K562 (cell line): ENCODE measurements around the gene ZSWIM2. TPM values are rescaled to one million over a fixed set of nuclear protein-coding genes. Genes with fewer than 3 reads are reported as not detected.

Experiments
- ATAC-seq: fragments of 200-7000 bp; cut with Tn5 transposase; 3 replicates; pipeline ENCODE4 v1.9.1; 2020; ENCODE audit warnings: moderate library complexity
- BruUV-seq: library from RNA; stranded (reverse); fragments of 400-500 nt; replicated peaks from 2 replicates; lab custom pipeline; 2021; lab: Mats Ljungman, UMichigan
- CTCF ChIA-PET: fragments of 300-600 bp; formaldehyde crosslinking; extraction: SDS; loops from one replicate; lab custom pipeline; 2021; ENCODE audit warnings: low intra/inter-chr PET ratio; lab: Yijun Ruan, JAX
- POLR2A ChIA-PET: fragments of 300-600, 350-650 bp; sonication (Branson Sonifier 250); formaldehyde crosslinking; extraction: SDS; loops from one replicate; lab custom pipeline; 2021; ENCODE audit warnings: antibody characterized with exemption, inconsistent platforms; lab: Yijun Ruan, JAX
- DNase-seq, 4 experiments: peaks; one replicate each; pipeline versions ENCODE4 v3.0.0 to v3.0.0-alpha.2; 2011 to 2018; ENCODE audit warnings: low spot score in 3 of 4, mixed read lengths in 3 of 4; ENCODE audit errors: extremely low read depth in 1 of 4
- FAIRE-seq: peaks from 2 replicates; lab custom pipeline; 2011; peaks lifted over from hg19 to GRCh38; lab: Jason Lieb, UNC
- H2AFZ ChIP-seq: 2 replicates; pipeline ENCODE4 v1.6.0; 2011; ENCODE audit warnings: low read depth, low read length, control low read depth, inconsistent platforms
- H3K27ac ChIP-seq: fragments of 200-600 bp; 3 replicates; pipeline ENCODE4 v1.8.0; 2011; ENCODE audit warnings: low read depth, mild to moderate bottlenecking, control low read depth, inconsistent platforms, low read length, moderate library complexity, mixed read lengths; ENCODE audit errors: extremely low read depth
- H3K27me3 ChIP-seq, 2 experiments: fragments of 300-600 bp in 1 of 2; 2 replicates in 1 of 2; 3 replicates in 1 of 2; pipeline versions ENCODE4 v1.6.0 to v1.8.0; 2011; ENCODE audit warnings: inconsistent platforms in 2 of 2, low read length in 2 of 2, mild to moderate bottlenecking in 1 of 2, mixed read lengths in 1 of 2, moderate library complexity in 1 of 2; ENCODE audit not compliant: control insufficient read depth in 2 of 2, insufficient read depth in 2 of 2
- H3K36me3 ChIP-seq: fragments of 300-600 bp; 3 replicates; pipeline ENCODE4 v1.8.0; 2011; ENCODE audit warnings: mild to moderate bottlenecking, low read length, inconsistent platforms; ENCODE audit not compliant: control insufficient read depth, insufficient read depth
- H3K4me1 ChIP-seq, 2 experiments: fragments of 200-600 bp in 1 of 2; replicated peaks in 1 of 2; 2 replicates in 1 of 2; 3 replicates in 1 of 2; pipeline versions ENCODE4 v1.5.1 to v1.8.0; 2011; ENCODE audit warnings: inconsistent platforms in 2 of 2, low read length in 2 of 2, mild to moderate bottlenecking in 1 of 2, mixed read lengths in 1 of 2, moderate library complexity in 1 of 2; ENCODE audit not compliant: control insufficient read depth in 2 of 2, insufficient read depth in 2 of 2
- H3K4me2 ChIP-seq: 2 replicates; pipeline ENCODE4 v1.6.1; 2011; ENCODE audit warnings: low read length, control low read depth, inconsistent platforms, mixed read lengths; ENCODE audit not compliant: insufficient read depth
- H3K4me3 ChIP-seq: fragments of 200-600 bp; sonication (generic), shearing (Covaris generic); 2 replicates; pipeline ENCODE4 v1.5.1; 2016; ENCODE audit warnings: control low read depth, inconsistent platforms
- H3K79me2 ChIP-seq: fragments of 200-600 bp; 3 replicates; pipeline ENCODE4 v1.8.0; 2011; ENCODE audit warnings: low read length, inconsistent platforms; ENCODE audit not compliant: control insufficient read depth, insufficient read depth
- H3K9ac ChIP-seq, 2 experiments: 2 replicates each; pipeline versions ENCODE4 v1.6.0 to v1.6.1; 2011; ENCODE audit warnings: low read depth in 2 of 2, low read length in 2 of 2, control low read depth in 1 of 2, inconsistent platforms in 1 of 2, mild to moderate bottlenecking in 1 of 2, mixed read lengths in 1 of 2; ENCODE audit not compliant: insufficient read depth in 1 of 2
- H3K9me1 ChIP-seq: one replicate; pipeline ENCODE4 v1.6.0; 2011; ENCODE audit warnings: inconsistent platforms, mild to moderate bottlenecking, low read length, moderate library complexity; ENCODE audit not compliant: control insufficient read depth, insufficient read depth
- H3K9me3 ChIP-seq: replicated peaks from 2 replicates; pipeline ENCODE4 v1.5.1; 2011; ENCODE audit warnings: low read depth, low read length, inconsistent platforms; ENCODE audit not compliant: control insufficient read depth, insufficient read depth
- H4K20me1 ChIP-seq: replicated peaks from 2 replicates; pipeline ENCODE4 v1.6.1; 2011; ENCODE audit warnings: low read length, inconsistent platforms, mixed read lengths; ENCODE audit not compliant: control insufficient read depth, insufficient read depth
- CBX2 ChIP-seq: fragments of 200-600 bp; sonication (generic); IDR thresholded peaks from one replicate; pipeline ENCODE4 v1.6.1; 2012; ENCODE audit warnings: mild to moderate bottlenecking, low read length, inconsistent platforms; ENCODE audit not compliant: insufficient read depth, poor library complexity, severe bottlenecking
- EWSR1 ChIP-seq: fragments of 450-650 bp; IDR thresholded peaks from 2 replicates; pipeline ENCODE4 v1.6.1; 2018; ENCODE audit warnings: borderline replicate concordance, mild to moderate bottlenecking, low read depth, moderate library complexity; ENCODE audit not compliant: partially characterized antibody
- HDAC2 ChIP-seq: fragments of 450-650 bp; IDR thresholded peaks from 2 replicates; pipeline ENCODE4 v1.6.1; 2016; ENCODE audit warnings: mild to moderate bottlenecking
- KLF1 ChIP-seq: fragments of 450-650 bp; IDR thresholded peaks from 2 replicates; pipeline ENCODE4 v1.6.1; 2016; ENCODE audit warnings: missing genetic modification characterization, missing compliant biosample characterization
- MAFG ChIP-seq: fragments of 450-650 bp; conservative IDR thresholded peaks from 2 replicates; pipeline ENCODE4 v1.6.1; 2016; ENCODE audit warnings: missing genetic modification characterization, missing compliant biosample characterization
- MYC ChIP-seq, 2 experiments: fragments of 250-450 bp in 1 of 2; sonication (Bioruptor Pico) in 1 of 2; IDR thresholded peaks; 2 replicates each; pipeline versions ENCODE4 v1.5.1 to v1.6.1; 2012 to 2021; ENCODE audit warnings: low read depth in 2 of 2, borderline replicate concordance in 1 of 2, improper control_type of control experiment in 1 of 2, low read length in 1 of 2, mild to moderate bottlenecking in 1 of 2, moderate library complexity in 1 of 2
- POLR2A ChIP-seq: fragments of 450-650 bp; conservative IDR thresholded peaks from 2 replicates; pipeline ENCODE4 v1.6.1; 2016
- TAF1 ChIP-seq: IDR thresholded peaks from 2 replicates; pipeline ENCODE4 v1.6.1; 2011; ENCODE audit warnings: mild to moderate bottlenecking, low read length, moderate library complexity; ENCODE audit not compliant: insufficient read depth, control insufficient read depth, severe bottlenecking; ENCODE audit errors: extremely low read depth
- WHSC1 ChIP-seq: IDR thresholded peaks from one replicate; pipeline ENCODE4 v1.6.1; 2012; ENCODE audit warnings: low read length, control low read depth, inconsistent platforms
- ZNF143 ChIP-seq: sonication (generic); formaldehyde crosslinking; IDR thresholded peaks from 2 replicates; pipeline ENCODE4 v1.9.0; 2022; ENCODE audit warnings: mild to moderate bottlenecking, missing genetic modification reagents
- ZNF717 ChIP-seq: fragments of 250-450 bp; sonication (Bioruptor Pico); IDR thresholded peaks from 2 replicates; pipeline ENCODE4 v1.5.0; 2021
- WGBS: fragments of 100-300 bp; shearing (Covaris generic); methylation state at CpG from one replicate; pipeline ENCODE4 v1.1.6; 2016; ENCODE audit warnings: low coverage, mixed read lengths; ENCODE audit not compliant: insufficient coverage; ENCODE audit errors: missing lambda C conversion rate; 5-methylcytosine and 5-hydroxymethylcytosine counted together
- in situ Hi-C: fragments of 300-500 bp; cut with MboI; formaldehyde crosslinking; loops from 4 replicates; pipeline ENCODE4 v1.15.0; 2018; ENCODE audit warnings: inconsistent platforms, mixed read lengths
- intact Hi-C: fragments of 100-400 bp; cut with micrococcal nuclease; formaldehyde crosslinking; loops from 2 replicates; pipeline ENCODE4 v1.14.2; 2022
- polyA plus RNA-seq, 8 experiments: library from polyadenylated mRNA; depleted of rRNA in 4 of 8; stranded (reverse) in 5 of 8; unstranded in 3 of 8; fragments of >200 nt; fragmentation: Nextera tagmentation in 2 of 8; fragmentation: Illumina TruSeq in 1 of 8; extraction: Ambion mirVana in 2 of 8; extraction: Trizol in 1 of 8; gene quantifications; 2 replicates each; pipeline versions ENCODE4 v1.2.1 to v1.2.3, GENCODE V29; 2011 to 2014; ENCODE audit warnings: inconsistent platforms in 1 of 8, missing spikeins in 1 of 8
- total RNA-seq, 7 experiments: library from RNA; depleted of rRNA in 6 of 7; stranded (reverse); fragments of >200 nt in 6 of 7; fragmentation: Illumina TruSeq in 2 of 7; extraction: Trizol in 2 of 7; gene quantifications; 2 replicates each; pipeline versions ENCODE4 v1.2.1 to v1.2.3, GENCODE V29; 2011 to 2021; ENCODE audit warnings: low replicate concordance in 1 of 7
- TF ChIP-seq, protein P1 (sequence below): sonication (generic); formaldehyde crosslinking; IDR thresholded peaks from 2 replicates; pipeline ENCODE4 v1.8.0; 2022; ENCODE audit warnings: mild to moderate bottlenecking, missing genetic modification reagents
- TF ChIP-seq, protein P2 (sequence below): fragments of 250-450 bp; sonication (Bioruptor Pico); IDR thresholded peaks from 2 replicates; pipeline ENCODE4 v1.5.0; 2021
- TF ChIP-seq, protein P3 (sequence below): fragments of 450-650 bp; IDR thresholded peaks from 2 replicates; pipeline ENCODE4 v1.6.1; 2016
- TF ChIP-seq, protein P4 (sequence below): fragments of 250-450 bp; sonication (Bioruptor Pico); IDR thresholded peaks from 2 replicates; pipeline ENCODE4 v1.4.0; 2020; ENCODE audit warnings: mild to moderate bottlenecking, moderate library complexity, borderline replicate concordance

Gene ZSWIM2
- total and polyA plus RNA-seq, 9 of the 15 experiments (the other 6 are each of a cell fraction or from before 2014, with no cell fraction given): not detected

DNA sequence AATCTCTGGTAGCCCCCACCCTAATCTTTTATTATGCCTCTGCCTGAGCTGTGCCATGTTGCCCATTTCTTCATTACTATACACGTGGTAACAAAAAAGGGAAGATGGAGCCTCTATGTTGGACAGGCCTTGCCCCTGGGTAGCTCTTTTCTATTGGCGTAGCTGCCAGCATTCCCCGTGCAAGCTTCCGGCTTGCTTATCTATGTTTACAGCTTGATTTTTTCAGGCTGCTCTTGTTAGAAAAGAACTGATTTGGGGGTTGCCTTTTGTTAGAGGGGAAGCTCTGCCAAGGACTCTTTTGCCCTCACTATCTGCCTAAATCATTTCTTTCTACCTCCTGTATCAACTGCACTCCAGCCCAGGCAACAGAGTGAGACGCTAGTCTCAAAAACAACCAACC, 45.5 kb upstream of the ZSWIM2 start (continued):
- TF ChIP-seq ZNF143 (CRISPR knock-in tag): no peak
- TF ChIP-seq TAF1: no peak

DNA sequence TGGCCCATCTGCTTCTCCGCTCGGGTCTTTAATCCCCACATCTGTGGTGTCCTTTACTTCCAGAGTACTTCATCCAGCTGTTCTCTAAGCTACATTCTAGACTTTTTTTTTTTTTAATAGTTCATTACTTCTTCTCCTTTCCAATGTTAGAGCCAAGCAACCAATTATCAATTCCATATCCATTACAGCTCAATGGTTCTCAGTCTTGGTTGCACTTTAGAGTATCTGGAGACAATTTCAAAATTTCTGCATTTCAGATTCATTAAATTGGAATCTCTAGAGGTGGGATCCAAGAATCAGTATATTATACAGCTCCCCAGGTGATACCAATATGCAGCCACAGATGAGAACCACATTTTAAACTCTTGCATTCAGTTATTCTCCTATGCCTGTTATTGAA, 43.9 kb upstream of the ZSWIM2 start:
- Histone ChIP-seq H3K79me2 (no peaks in the 10 kb centered on the region), H3K9ac (no peak overlapping the region), H3K36me3 (no peaks in the 10 kb centered on the region), H3K4me3 (no peak overlapping the region), H3K27me3 (no peaks in the 10 kb centered on the region), H3K4me2 (no peak overlapping the region), H3K9me1 (no peaks in the 10 kb centered on the region), H3K9me3 (no peaks in the 10 kb centered on the region), H4K20me1 (no peaks in the 10 kb centered on the region), H3K4me1 (no peaks in the 10 kb centered on the region), H3K27ac (no peak overlapping the region), H2AFZ (no peak overlapping the region)
- in situ Hi-C loops: loop anchor here (25.0 kb wide), 1 partner anchor 544 kb away; the partner anchor contains the start of gene CALCRL
- ATAC-seq (no peak), DNase-seq (no peak), FAIRE-seq (no peak)
- 59% methylated on average over 2 of the region's 2 CpGs for WGBS
- POLR2A ChIA-PET: interaction anchor here (0.8 kb wide), 1 partner anchor 10 kb away, joined by 3 read pairs; no protein-coding TSS in a partner anchor
- CTCF ChIA-PET: no interaction called here
- intact Hi-C loops: no loop called here
- BruUV-seq: no TSS peak
- TF ChIP-seq KLF1: no peak
- no peak for TF ChIP-seq MAFG
- TF ChIP-seq, protein P1, sequence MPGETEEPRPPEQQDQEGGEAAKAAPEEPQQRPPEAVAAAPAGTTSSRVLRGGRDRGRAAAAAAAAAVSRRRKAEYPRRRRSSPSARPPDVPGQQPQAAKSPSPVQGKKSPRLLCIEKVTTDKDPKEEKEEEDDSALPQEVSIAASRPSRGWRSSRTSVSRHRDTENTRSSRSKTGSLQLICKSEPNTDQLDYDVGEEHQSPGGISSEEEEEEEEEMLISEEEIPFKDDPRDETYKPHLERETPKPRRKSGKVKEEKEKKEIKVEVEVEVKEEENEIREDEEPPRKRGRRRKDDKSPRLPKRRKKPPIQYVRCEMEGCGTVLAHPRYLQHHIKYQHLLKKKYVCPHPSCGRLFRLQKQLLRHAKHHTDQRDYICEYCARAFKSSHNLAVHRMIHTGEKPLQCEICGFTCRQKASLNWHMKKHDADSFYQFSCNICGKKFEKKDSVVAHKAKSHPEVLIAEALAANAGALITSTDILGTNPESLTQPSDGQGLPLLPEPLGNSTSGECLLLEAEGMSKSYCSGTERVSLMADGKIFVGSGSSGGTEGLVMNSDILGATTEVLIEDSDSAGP: no peak
- TF ChIP-seq EWSR1: no peak
- TF ChIP-seq, protein P2, sequence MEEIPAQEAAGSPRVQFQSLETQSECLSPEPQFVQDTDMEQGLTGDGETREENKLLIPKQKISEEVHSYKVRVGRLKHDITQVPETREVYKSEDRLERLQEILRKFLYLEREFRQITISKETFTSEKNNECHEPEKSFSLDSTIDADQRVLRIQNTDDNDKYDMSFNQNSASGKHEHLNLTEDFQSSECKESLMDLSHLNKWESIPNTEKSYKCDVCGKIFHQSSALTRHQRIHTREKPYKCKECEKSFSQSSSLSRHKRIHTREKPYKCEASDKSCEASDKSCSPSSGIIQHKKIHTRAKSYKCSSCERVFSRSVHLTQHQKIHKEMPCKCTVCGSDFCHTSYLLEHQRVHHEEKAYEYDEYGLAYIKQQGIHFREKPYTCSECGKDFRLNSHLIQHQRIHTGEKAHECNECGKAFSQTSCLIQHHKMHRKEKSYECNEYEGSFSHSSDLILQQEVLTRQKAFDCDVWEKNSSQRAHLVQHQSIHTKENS: no peak
- TF ChIP-seq, protein P3, sequence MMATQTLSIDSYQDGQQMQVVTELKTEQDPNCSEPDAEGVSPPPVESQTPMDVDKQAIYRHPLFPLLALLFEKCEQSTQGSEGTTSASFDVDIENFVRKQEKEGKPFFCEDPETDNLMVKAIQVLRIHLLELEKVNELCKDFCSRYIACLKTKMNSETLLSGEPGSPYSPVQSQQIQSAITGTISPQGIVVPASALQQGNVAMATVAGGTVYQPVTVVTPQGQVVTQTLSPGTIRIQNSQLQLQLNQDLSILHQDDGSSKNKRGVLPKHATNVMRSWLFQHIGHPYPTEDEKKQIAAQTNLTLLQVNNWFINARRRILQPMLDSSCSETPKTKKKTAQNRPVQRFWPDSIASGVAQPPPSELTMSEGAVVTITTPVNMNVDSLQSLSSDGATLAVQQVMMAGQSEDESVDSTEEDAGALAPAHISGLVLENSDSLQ: no peak
- no peak for TF ChIP-seq WHSC1
- no peak for TF ChIP-seq HDAC2
- TF ChIP-seq CBX2: no peak
- TF ChIP-seq, protein P4, sequence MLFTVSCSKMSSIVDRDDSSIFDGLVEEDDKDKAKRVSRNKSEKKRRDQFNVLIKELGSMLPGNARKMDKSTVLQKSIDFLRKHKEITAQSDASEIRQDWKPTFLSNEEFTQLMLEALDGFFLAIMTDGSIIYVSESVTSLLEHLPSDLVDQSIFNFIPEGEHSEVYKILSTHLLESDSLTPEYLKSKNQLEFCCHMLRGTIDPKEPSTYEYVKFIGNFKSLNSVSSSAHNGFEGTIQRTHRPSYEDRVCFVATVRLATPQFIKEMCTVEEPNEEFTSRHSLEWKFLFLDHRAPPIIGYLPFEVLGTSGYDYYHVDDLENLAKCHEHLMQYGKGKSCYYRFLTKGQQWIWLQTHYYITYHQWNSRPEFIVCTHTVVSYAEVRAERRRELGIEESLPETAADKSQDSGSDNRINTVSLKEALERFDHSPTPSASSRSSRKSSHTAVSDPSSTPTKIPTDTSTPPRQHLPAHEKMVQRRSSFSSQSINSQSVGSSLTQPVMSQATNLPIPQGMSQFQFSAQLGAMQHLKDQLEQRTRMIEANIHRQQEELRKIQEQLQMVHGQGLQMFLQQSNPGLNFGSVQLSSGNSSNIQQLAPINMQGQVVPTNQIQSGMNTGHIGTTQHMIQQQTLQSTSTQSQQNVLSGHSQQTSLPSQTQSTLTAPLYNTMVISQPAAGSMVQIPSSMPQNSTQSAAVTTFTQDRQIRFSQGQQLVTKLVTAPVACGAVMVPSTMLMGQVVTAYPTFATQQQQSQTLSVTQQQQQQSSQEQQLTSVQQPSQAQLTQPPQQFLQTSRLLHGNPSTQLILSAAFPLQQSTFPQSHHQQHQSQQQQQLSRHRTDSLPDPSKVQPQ: no peak
- TF ChIP-seq POLR2A: no peak
- TF ChIP-seq ZNF717 (CRISPR knock-in tag): no peak
- TF ChIP-seq MYC (IDR thresholded peaks at IDR 0.05; ENCODE audit: low read depth, low read length): no peak
- TF ChIP-seq MYC (CRISPR knock-in tag; IDR thresholded peaks at IDR 0.05; ENCODE audit: borderline replicate concordance, low read depth): no peak
